Measurements from ENCODE around the gene CLEC12A.
"Not testable (repeated sequence)": the region's sequence is repeated elsewhere in the genome, so short reads cannot be mapped to it uniquely, and the experiment has no call there.

The CLEC12A gene

GRCh38 chr12:9971181-9971580 lies at the start of gene CLEC12A:
CLEC12A (plus strand) TSS chr12:9971409; CDS start chr12:9971597, 188 bp downstream.
- DNase-seq (ENCODE audit: low spot score), result no peak

- no peak for DNase-seq (ENCODE audit: low spot score)
These were observed 48.8 kb upstream of the CLEC12A start for GRCh38 chr12:9922429-9922828.

- no peak for DNase-seq (ENCODE audit: low spot score)
These were observed 45.4 kb upstream of the CLEC12A start for GRCh38 chr12:9925705-9926393.

GRCh38 chr12:9926876-9927275 lies 44.3 kb upstream of the CLEC12A start:
- DNase-seq (ENCODE audit: low spot score), result no peak

- no peak for DNase-seq (ENCODE audit: low spot score)
These were observed 42.6 kb upstream of the CLEC12A start for GRCh38 chr12:9928607-9929006.

- DNase-seq (ENCODE audit: low spot score), result no peak
These were observed 40.0 kb upstream of the CLEC12A start for GRCh38 chr12:9931245-9931644.

- no peak for DNase-seq (ENCODE audit: low spot score)
These were observed 38.9 kb upstream of the CLEC12A start, which contains the start of gene CLEC2A for GRCh38 chr12:9932270-9932669. CLEC2A (minus strand) TSS chr12:9932370; CDS start chr12:9932329, 41 bp downstream.

- no peak for DNase-seq (ENCODE audit: low spot score)
These were observed 37.3 kb upstream of the CLEC12A start for GRCh38 chr12:9933958-9934357.

GRCh38 chr12:9935026-9935425 lies 36.2 kb upstream of the CLEC12A start:
- DNase-seq (ENCODE audit: low spot score), result no peak

- no peak for DNase-seq (ENCODE audit: low spot score)
These were observed 34.6 kb upstream of the CLEC12A start for GRCh38 chr12:9936591-9936990.

GRCh38 chr12:9940375-9940774 lies 30.8 kb upstream of the CLEC12A start:
- peak; percentile 7 for DNase-seq (ENCODE audit: low spot score)

GRCh38 chr12:9941838-9942237 lies 29.4 kb upstream of the CLEC12A start:
- no peak for DNase-seq (ENCODE audit: low spot score)

GRCh38 chr12:9943240-9943639 lies 28.0 kb upstream of the CLEC12A start:
- no peak for DNase-seq (ENCODE audit: low spot score)

- DNase-seq (ENCODE audit: low spot score), result no peak
These were observed 26.8 kb upstream of the CLEC12A start for GRCh38 chr12:9944391-9944790.

- no peak for DNase-seq (ENCODE audit: low spot score)
These were observed 23.5 kb upstream of the CLEC12A start for GRCh38 chr12:9947674-9948073.

- no peak for DNase-seq (ENCODE audit: low spot score)
These were observed 22.5 kb upstream of the CLEC12A start for GRCh38 chr12:9948606-9949296.

- no peak for DNase-seq (ENCODE audit: low spot score)
These were observed 20.1 kb upstream of the CLEC12A start for GRCh38 chr12:9951026-9951675.

GRCh38 chr12:9952954-9953729 lies 18.1 kb upstream of the CLEC12A start:
- DNase-seq (ENCODE audit: low spot score), result not testable (repeated sequence)

- no peak for DNase-seq (ENCODE audit: low spot score)
These were observed 13.4 kb upstream of the CLEC12A start for GRCh38 chr12:9957834-9958233.

- no peak for DNase-seq (ENCODE audit: low spot score)
These were observed 10.6 kb upstream of the CLEC12A start for GRCh38 chr12:9960590-9960989.

GRCh38 chr12:9961106-9961505 lies 10.1 kb upstream of the CLEC12A start:
- no peak for DNase-seq (ENCODE audit: low spot score)

GRCh38 chr12:9961901-9962300 lies 9.3 kb upstream of the CLEC12A start:
- no peak for DNase-seq (ENCODE audit: low spot score)

All from hepatic stellate cell (primary cell).